HCT116 (cell line): ENCODE results near the gene LETMD1.

ENCODE experiments used
- ATF3 ChIP-seq: IDR thresholded peaks from 2 replicates; pipeline ENCODE4 v1.6.1; 2012
- CTCF ChIP-seq, 3 experiments: fragments of 200-600 bp in 1 of 3; sonication (generic) in 1 of 3; IDR thresholded peaks in 2 of 3; conservative IDR thresholded peaks in 1 of 3; 2 replicates each; pipeline ENCODE4 v1.5.1; 2012 to 2017; ENCODE audit warnings: low read depth in 2 of 3, low read length in 2 of 3, antibody characterized with exemption in 1 of 3, borderline replicate concordance in 1 of 3, control low read depth in 1 of 3, mild to moderate bottlenecking in 1 of 3, mixed read lengths in 1 of 3, mixed run types in 1 of 3, moderate library complexity in 1 of 3; ENCODE audit not compliant: insufficient read depth in 1 of 3
- EZH2 ChIP-seq: fragments of 200-600 bp; sonication (generic); IDR thresholded peaks from 2 replicates; pipeline ENCODE4 v1.6.1; 2017; ENCODE audit warnings: antibody characterized with exemption, mixed run types
- EZH2phosphoT487 ChIP-seq: fragments of 200-600 bp; IDR thresholded peaks from 2 replicates; pipeline ENCODE4 v1.6.1; 2018; ENCODE audit warnings: antibody characterized with exemption, borderline replicate concordance
- MAX ChIP-seq: IDR thresholded peaks from 2 replicates; pipeline ENCODE4 v1.6.1; 2012
- POLR2A ChIP-seq: IDR thresholded peaks from 2 replicates; pipeline ENCODE4 v1.7.0; 2011; ENCODE audit warnings: borderline replicate concordance; ENCODE audit not compliant: insufficient read depth, insufficient read length; ENCODE audit errors: extremely low read depth
- POLR2AphosphoS5 ChIP-seq: IDR thresholded peaks from 2 replicates; pipeline ENCODE4 v1.6.1; 2011; ENCODE audit warnings: mild to moderate bottlenecking, low read depth, low read length, moderate library complexity
- SIN3A ChIP-seq: IDR thresholded peaks from 2 replicates; pipeline ENCODE4 v1.6.1; 2012; ENCODE audit warnings: low read depth
- SRF ChIP-seq: IDR thresholded peaks from 2 replicates; pipeline ENCODE4 v1.6.1; 2012; ENCODE audit warnings: low read depth
- YY1 ChIP-seq: IDR thresholded peaks from 2 replicates; pipeline ENCODE4 v1.6.1; 2011; ENCODE audit warnings: low read length, low read depth, moderate library complexity, mild to moderate bottlenecking; ENCODE audit not compliant: insufficient replicate concordance; ENCODE audit errors: extremely low read depth
- ZBTB33 ChIP-seq: IDR thresholded peaks from 2 replicates; pipeline ENCODE4 v1.6.1; 2011; ENCODE audit warnings: mild to moderate bottlenecking, low read length, moderate library complexity; ENCODE audit not compliant: insufficient replicate concordance; ENCODE audit errors: extremely low read depth

DNA sequence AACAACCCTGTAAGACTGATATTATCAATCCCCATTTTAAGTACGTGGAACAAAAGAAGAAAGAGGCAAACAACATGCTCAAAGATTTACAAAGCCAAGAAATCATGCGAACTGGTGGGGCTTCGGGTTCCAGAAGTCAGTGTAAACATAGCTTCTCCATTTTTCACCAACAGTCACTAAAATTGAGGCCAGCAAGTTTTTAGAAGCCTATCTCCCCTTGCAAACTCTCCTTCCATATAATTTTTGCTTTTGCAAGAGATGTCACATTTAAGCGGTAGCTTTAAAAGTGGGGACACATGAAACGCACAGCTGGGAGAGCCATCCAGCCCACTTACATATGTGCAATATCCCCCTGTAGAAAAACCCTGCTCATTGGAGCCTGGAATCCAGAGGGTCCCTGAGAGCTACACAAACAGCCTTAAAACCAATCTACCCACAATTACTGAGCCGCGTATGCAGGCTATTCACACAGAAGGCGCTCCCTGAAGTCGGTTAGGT lies 22.7 kb upstream of the LETMD1 start:
- TF ChIP-seq CTCF (IDR thresholded peaks at IDR 0.05 in 2 of 3, conservative IDR thresholded peaks at IDR 0.05 in 1 of 3; ENCODE audit: borderline replicate concordance in 1 of 3, insufficient read depth in 1 of 3, low read depth in 2 of 3, low read length in 2 of 3): no peak
- no peak for TF ChIP-seq SRF
- TF ChIP-seq POLR2A: no peak
- no peak for TF ChIP-seq YY1
- no peak for TF ChIP-seq EZH2
- TF ChIP-seq ATF3: no peak
- no peak for TF ChIP-seq POLR2AphosphoS5
- TF ChIP-seq EZH2phosphoT487: no peak
- no peak for TF ChIP-seq SIN3A
- no peak for TF ChIP-seq MAX
- TF ChIP-seq ZBTB33: no peak
